Caco-2 (cell line): ENCODE data around the gene RNF43. TPM values are rescaled to one million over a fixed set of nuclear protein-coding genes. Genes with fewer than 3 reads are reported as not detected.

ENCODE experiments used
- BruUV-seq: library from RNA; stranded (reverse); fragments of 400-500 nt; replicated peaks from 2 replicates; lab custom pipeline; 2021; lab: Mats Ljungman, UMichigan
- CTCF ChIA-PET: fragments of 300-600 bp; sonication (Branson Sonifier 250); formaldehyde crosslinking; loops from one replicate; lab custom pipeline; 2022; ENCODE audit warnings: antibody characterized with exemption; lab: Charles Lee
- POLR2A ChIA-PET: fragments of 300-600 bp; sonication (Branson Sonifier 250); formaldehyde crosslinking; loops from one replicate; lab custom pipeline; 2022; ENCODE audit warnings: antibody characterized with exemption; lab: Charles Lee
- DNase-seq, 2 experiments: peaks; one replicate each; pipeline versions ENCODE4 v3.0.0 to v3.0.0-alpha.2; 2020 to 2022
- H3K27me3 ChIP-seq: replicated peaks from 2 replicates; pipeline ENCODE4 v1.6.0; 2011; ENCODE audit warnings: low read length; ENCODE audit not compliant: control insufficient read depth, insufficient read depth
- H3K36me3 ChIP-seq: 2 replicates; pipeline ENCODE4 v1.5.1; 2011; ENCODE audit warnings: low read length; ENCODE audit not compliant: control insufficient read depth, insufficient read depth
- H3K4me1 ChIP-seq: fragments of 250-450 bp; sonication (Bioruptor Pico); 2 replicates; pipeline ENCODE4 v1.5.1; 2020; ENCODE audit warnings: mild to moderate bottlenecking
- H3K4me3 ChIP-seq: 2 replicates; pipeline ENCODE4 v1.5.1; 2011; ENCODE audit warnings: low read depth, mild to moderate bottlenecking, control low read depth, low read length
- H3K9me3 ChIP-seq: fragments of 250-450 bp; sonication (Bioruptor Pico); 2 replicates; pipeline ENCODE4 v1.5.1; 2020; ENCODE audit warnings: mild to moderate bottlenecking, moderate library complexity
- H3K27ac Mint-ChIP-seq: one replicate; pipeline ENCODE4 v1.8.0; 2022; ENCODE audit warnings: mixed read lengths; ENCODE audit not compliant: unreplicated experiment
- H3K27me3 Mint-ChIP-seq: one replicate; pipeline ENCODE4 v1.8.0; 2022; ENCODE audit warnings: mixed read lengths; ENCODE audit not compliant: insufficient read depth, unreplicated experiment
- H3K36me3 Mint-ChIP-seq: one replicate; pipeline ENCODE4 v1.8.0; 2022; ENCODE audit warnings: mild to moderate bottlenecking, mixed read lengths; ENCODE audit not compliant: insufficient read depth, unreplicated experiment
- H3K4me1 Mint-ChIP-seq: one replicate; pipeline ENCODE4 v1.8.0; 2022; ENCODE audit warnings: low read depth, mixed read lengths; ENCODE audit not compliant: unreplicated experiment
- H3K4me3 Mint-ChIP-seq: one replicate; pipeline ENCODE4 v1.8.0; 2022; ENCODE audit warnings: mild to moderate bottlenecking, moderate library complexity, mixed read lengths; ENCODE audit not compliant: unreplicated experiment
- H3K9me3 Mint-ChIP-seq: one replicate; pipeline ENCODE4 v1.8.0; 2022; ENCODE audit warnings: mixed read lengths; ENCODE audit not compliant: unreplicated experiment
- intact Hi-C: fragments of 100-400 bp; cut with micrococcal nuclease; formaldehyde crosslinking; loops from one replicate; pipeline ENCODE4 v1.10.0; 2022; ENCODE audit not compliant: unreplicated experiment
- total RNA-seq: library from RNA; stranded (reverse); gene quantifications from 2 replicates; pipeline ENCODE4 v1.2.3, GENCODE V29; 2022
- TF ChIP-seq, protein P1 (sequence below), 2 experiments: fragments of 200-600 bp in 1 of 2; IDR thresholded peaks; 1 replicate in 1 of 2; 2 replicates in 1 of 2; pipeline versions ENCODE4 v1.5.1 to v1.8.0; 2011 to 2022; ENCODE audit warnings: antibody characterized with exemption in 1 of 2, control low read depth in 1 of 2, inconsistent platforms in 1 of 2, low read depth in 1 of 2, low read length in 1 of 2, mild to moderate bottlenecking in 1 of 2, moderate library complexity in 1 of 2; ENCODE audit not compliant: insufficient read depth in 1 of 2, severe bottlenecking in 1 of 2, unreplicated experiment in 1 of 2

The RNF43 gene
- total RNA-seq, 1 experiment from 2014 or later, result 84.2 TPM

DNA sequence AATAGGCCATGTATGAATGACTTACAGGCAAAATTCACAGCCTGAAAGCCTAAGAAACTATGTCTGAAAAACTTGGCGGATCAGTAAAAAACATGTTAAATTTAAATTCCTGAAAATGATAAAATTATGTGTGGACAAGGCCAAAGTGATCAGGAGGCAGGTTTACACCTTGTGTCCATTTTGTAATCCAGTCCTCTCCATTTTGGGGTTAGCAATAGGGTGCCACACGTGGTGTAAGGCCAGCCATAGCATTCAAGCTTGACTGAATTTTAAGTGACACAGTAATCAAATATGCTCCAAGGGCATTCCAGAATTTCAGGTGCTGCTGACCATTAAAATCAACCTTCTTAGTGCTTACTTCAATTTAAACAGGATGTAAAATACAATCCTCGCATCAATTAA lies 2.7 kb downstream of the RNF43 start:
- Mint-ChIP-seq H3K27me3 (no peaks in the 10 kb centered on the region), H3K4me1 (peaks cover 25% of the 10 kb centered on the region), H3K4me3 (peak overlapping the region; percentile 90), H3K9me3 (no peaks in the 10 kb centered on the region), H3K36me3 (peaks cover 74% of the 10 kb centered on the region), H3K27ac (peak overlapping the region; percentile 69)
- BruUV-seq, result no TSS peak
- Histone ChIP-seq H3K9me3 (no peaks in the 10 kb centered on the region), H3K4me3 (peak overlapping the region; percentile 70), H3K36me3 (no peaks in the 10 kb centered on the region), H3K27me3 (no peaks in the 10 kb centered on the region), H3K4me1 (peaks cover 33% of the 10 kb centered on the region)
- TF ChIP-seq, protein P1, sequence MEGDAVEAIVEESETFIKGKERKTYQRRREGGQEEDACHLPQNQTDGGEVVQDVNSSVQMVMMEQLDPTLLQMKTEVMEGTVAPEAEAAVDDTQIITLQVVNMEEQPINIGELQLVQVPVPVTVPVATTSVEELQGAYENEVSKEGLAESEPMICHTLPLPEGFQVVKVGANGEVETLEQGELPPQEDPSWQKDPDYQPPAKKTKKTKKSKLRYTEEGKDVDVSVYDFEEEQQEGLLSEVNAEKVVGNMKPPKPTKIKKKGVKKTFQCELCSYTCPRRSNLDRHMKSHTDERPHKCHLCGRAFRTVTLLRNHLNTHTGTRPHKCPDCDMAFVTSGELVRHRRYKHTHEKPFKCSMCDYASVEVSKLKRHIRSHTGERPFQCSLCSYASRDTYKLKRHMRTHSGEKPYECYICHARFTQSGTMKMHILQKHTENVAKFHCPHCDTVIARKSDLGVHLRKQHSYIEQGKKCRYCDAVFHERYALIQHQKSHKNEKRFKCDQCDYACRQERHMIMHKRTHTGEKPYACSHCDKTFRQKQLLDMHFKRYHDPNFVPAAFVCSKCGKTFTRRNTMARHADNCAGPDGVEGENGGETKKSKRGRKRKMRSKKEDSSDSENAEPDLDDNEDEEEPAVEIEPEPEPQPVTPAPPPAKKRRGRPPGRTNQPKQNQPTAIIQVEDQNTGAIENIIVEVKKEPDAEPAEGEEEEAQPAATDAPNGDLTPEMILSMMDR (IDR thresholded peaks at IDR 0.05; ENCODE audit: insufficient read depth in 1 of 2, low read depth in 1 of 2, low read length in 1 of 2, severe bottlenecking in 1 of 2, unreplicated experiment in 1 of 2), result no peak
- ChIA-PET CTCF (interaction anchor here (0.5 to 2.0 kb wide), 6 partner anchors 24 to 165 kb away, joined by 3 to 14 read pairs (median 5); partner anchors contain the start of gene SUPT4H1), POLR2A (interaction anchor here (0.5 to 1.7 kb wide), 5 partner anchors 8 to 101 kb away, joined by 3 to 6 read pairs (median 3); no protein-coding TSS in a partner anchor)
- peak in 1 of 2 experiments; percentile 36 for DNase-seq
- intact Hi-C loops, result no loop called here

DNA sequence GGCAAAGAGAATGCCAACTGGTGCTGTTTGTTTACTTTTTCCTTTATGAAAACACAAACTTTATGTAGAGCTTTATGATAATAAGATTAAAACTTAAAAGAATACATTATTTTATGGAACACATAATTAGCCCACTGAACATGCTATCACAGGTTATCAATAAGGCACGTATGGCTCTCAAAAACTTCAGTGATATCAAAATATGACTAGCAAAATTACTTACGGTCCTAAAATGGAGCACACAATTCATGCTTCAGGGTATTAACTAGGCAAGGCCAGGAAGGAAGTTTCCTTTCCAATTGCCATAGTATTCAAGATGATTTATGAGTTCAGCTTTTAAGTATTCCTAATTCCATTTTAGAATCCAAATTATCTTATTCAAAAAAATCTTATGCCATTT lies 3.6 kb downstream of the RNF43 start:
- peaks cover 37% of the 10 kb centered on the region for H3K4me1 ChIP-seq
- TF ChIP-seq, protein P1 (IDR thresholded peaks at IDR 0.05; ENCODE audit: insufficient read depth in 1 of 2, low read depth in 1 of 2, low read length in 1 of 2, severe bottlenecking in 1 of 2, unreplicated experiment in 1 of 2), result no peak
- H3K4me3 Mint-ChIP-seq, result peak overlapping the region; percentile 90

DNA sequence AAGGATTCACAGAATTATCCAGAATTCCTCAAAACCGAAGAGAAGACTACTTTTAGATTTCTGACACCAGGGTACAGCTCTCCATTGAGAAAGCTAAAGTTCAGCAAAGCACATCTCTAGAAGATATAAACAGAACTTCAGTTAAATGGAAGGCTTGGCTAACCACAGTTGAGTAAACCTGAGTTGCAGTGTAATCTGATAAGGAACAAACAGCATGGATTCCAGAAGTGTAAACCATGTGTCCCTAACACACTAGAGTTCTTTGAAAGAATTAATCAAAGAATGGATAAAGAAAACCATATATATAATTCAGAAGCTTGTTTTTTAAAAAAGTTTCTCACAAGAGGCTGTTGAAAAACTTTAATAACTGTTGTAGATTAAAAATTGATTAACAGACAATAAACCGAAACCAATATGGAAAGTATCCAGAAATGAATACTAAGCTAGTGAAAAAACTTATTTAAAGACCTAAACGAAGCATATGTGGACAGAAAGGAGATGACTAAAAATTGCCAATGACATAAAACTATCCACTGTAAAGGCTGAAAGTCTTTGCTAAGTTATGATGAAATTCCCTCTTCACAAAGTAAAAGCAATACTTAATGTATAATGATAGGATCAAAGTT lies 4.3 kb downstream of the RNF43 start:
- Mint-ChIP-seq H3K27ac (peak overlapping the region; percentile 69), H3K27me3 (no peaks in the 10 kb centered on the region), H3K4me3 (peak overlapping the region; percentile 90), H3K4me1 (peaks cover 32% of the 10 kb centered on the region), H3K36me3 (peaks cover 86% of the 10 kb centered on the region), H3K9me3 (no peaks in the 10 kb centered on the region)
- no peaks in the 10 kb centered on the region for H3K9me3 ChIP-seq
- peak overlapping the region; percentile 70 for H3K4me3 ChIP-seq
- no peaks in the 10 kb centered on the region for H3K36me3 ChIP-seq
- TF ChIP-seq, protein P1 (IDR thresholded peaks at IDR 0.05; ENCODE audit: insufficient read depth in 1 of 2, low read depth in 1 of 2, low read length in 1 of 2, severe bottlenecking in 1 of 2, unreplicated experiment in 1 of 2), result no peak
- H3K4me1 ChIP-seq, result peaks cover 38% of the 10 kb centered on the region
- intact Hi-C loops, result no loop called here
- peak in 1 of 2 experiments; percentile 39 for DNase-seq
- POLR2A ChIA-PET, result no interaction called here
- H3K27me3 ChIP-seq, result no peaks in the 10 kb centered on the region
- CTCF ChIA-PET, result interaction anchor here (0.7 kb wide), 1 partner anchor 95 kb away, joined by 3 read pairs; no protein-coding TSS in a partner anchor
- no TSS peak for BruUV-seq

More for the DNA sequence above, 3.6 kb downstream of the RNF43 start:
- no peaks in the 10 kb centered on the region for H3K27me3 Mint-ChIP-seq
- intact Hi-C loops, result no loop called here
- ChIA-PET CTCF (interaction anchor here (0.6 to 1.0 kb wide), 3 partner anchors 44 to 98 kb away, joined by 3 read pairs; no protein-coding TSS in a partner anchor), POLR2A (no interaction called here)
- BruUV-seq, result no TSS peak
- H3K4me1 Mint-ChIP-seq, result peaks cover 32% of the 10 kb centered on the region
- peak overlapping the region; percentile 69 for H3K27ac Mint-ChIP-seq
- no peaks in the 10 kb centered on the region for H3K36me3 ChIP-seq
- no peaks in the 10 kb centered on the region for H3K9me3 Mint-ChIP-seq
- H3K36me3 Mint-ChIP-seq, result peaks cover 80% of the 10 kb centered on the region
- DNase-seq, result no peak
- no peaks in the 10 kb centered on the region for H3K9me3 ChIP-seq
- H3K27me3 ChIP-seq, result no peaks in the 10 kb centered on the region
- peak overlapping the region; percentile 70 for H3K4me3 ChIP-seq
